ENCODE data around the gene PEX3. TPM values are rescaled to one million over a fixed set of nuclear protein-coding genes. Genes with fewer than 3 reads are reported as not detected.

The PEX3 gene
- total RNA-seq, 3 donors from 2014 or later, result 22.3 to 26.5 (median 25.5) TPM

GRCh38 chr6:143529095-143529494 lies 78.5 kb downstream of the PEX3 start:
- no peak overlapping the region for H3K4me3 Mint-ChIP-seq
- peaks cover 14% of the 10 kb centered on the region for H3K4me1 Mint-ChIP-seq (ENCODE audit: low read depth)
- H3K36me3 Mint-ChIP-seq (ENCODE audit: insufficient read depth), result no peaks in the 10 kb centered on the region
- no peaks in the 10 kb centered on the region for H3K9me3 Mint-ChIP-seq
- no peaks in the 10 kb centered on the region for H3K27me3 Mint-ChIP-seq (ENCODE audit: low read depth)
- no peak for DNase-seq
- ATAC-seq, result peak in 1 of 2 donors; percentile 44

- no peaks in the 10 kb centered on the region for H3K36me3 Mint-ChIP-seq (ENCODE audit: insufficient read depth)
- H3K4me1 Mint-ChIP-seq (ENCODE audit: low read depth), result peaks cover 19% of the 10 kb centered on the region
- DNase-seq, result no peak
- H3K27me3 Mint-ChIP-seq (ENCODE audit: low read depth), result no peaks in the 10 kb centered on the region
- H3K4me3 Mint-ChIP-seq, result no peak overlapping the region
- ATAC-seq, result no peak
- H3K9me3 Mint-ChIP-seq, result no peaks in the 10 kb centered on the region
These were observed 81.3 kb downstream of the PEX3 start for GRCh38 chr6:143531720-143532499.

DNA sequence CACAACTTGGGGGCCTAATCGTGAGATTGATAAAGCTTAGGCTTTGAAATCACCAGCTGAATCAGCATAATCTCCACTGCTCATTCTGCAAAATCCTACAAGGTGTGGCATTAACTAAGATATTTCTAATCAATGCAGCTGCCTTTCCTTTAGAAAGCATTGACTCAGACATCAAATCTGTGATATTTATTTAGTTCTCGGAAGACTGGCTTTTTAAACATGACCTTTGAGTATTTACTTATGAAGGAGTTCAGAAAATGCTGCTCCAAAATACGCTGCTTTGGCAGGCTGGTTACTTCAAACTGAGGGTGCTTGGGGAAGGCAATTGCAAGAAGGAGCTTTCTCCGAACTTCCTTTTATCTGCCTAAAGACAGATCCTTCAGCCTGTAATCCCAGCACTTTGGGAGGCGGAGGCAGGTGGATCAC lies 84.6 kb downstream of the PEX3 start:
- ATAC-seq (no peak), DNase-seq (no peak)
- Mint-ChIP-seq H3K27me3 (ENCODE audit: low read depth) (no peaks in the 10 kb centered on the region), H3K36me3 (ENCODE audit: insufficient read depth) (no peaks in the 10 kb centered on the region), H3K4me1 (ENCODE audit: low read depth) (peaks cover 30% of the 10 kb centered on the region), H3K4me3 (peak overlapping the region; percentile 16), H3K9me3 (no peaks in the 10 kb centered on the region)

DNA sequence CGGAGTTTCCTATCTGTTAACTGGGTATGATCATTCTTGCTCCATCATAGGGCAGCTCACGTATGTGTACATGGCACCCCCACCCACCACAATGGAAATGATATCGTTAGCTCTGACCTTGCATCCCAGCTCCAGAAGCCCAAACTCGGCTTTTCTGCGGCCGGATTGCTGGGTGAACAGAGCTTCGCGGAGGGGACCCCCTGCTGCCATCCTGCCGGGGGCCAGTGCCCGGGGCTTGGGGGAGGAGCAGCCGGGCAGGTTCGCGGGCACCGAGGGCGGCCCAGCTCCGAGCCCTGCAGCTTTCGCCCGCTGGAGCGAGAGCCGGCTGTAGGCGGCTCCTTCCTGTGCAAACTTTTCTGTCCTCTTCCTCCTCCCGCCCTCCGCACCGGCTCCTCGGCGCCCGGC lies 85.9 kb downstream of the PEX3 start:
- Mint-ChIP-seq H3K27me3 (ENCODE audit: low read depth) (no peaks in the 10 kb centered on the region), H3K4me1 (ENCODE audit: low read depth) (peaks cover 39% of the 10 kb centered on the region), H3K36me3 (ENCODE audit: insufficient read depth) (no peaks in the 10 kb centered on the region), H3K9me3 (no peaks in the 10 kb centered on the region), H3K4me3 (peak overlapping the region; percentile 79)
- DNase-seq (peak; percentile 27), ATAC-seq (peak; percentile 77 to 78)

DNA sequence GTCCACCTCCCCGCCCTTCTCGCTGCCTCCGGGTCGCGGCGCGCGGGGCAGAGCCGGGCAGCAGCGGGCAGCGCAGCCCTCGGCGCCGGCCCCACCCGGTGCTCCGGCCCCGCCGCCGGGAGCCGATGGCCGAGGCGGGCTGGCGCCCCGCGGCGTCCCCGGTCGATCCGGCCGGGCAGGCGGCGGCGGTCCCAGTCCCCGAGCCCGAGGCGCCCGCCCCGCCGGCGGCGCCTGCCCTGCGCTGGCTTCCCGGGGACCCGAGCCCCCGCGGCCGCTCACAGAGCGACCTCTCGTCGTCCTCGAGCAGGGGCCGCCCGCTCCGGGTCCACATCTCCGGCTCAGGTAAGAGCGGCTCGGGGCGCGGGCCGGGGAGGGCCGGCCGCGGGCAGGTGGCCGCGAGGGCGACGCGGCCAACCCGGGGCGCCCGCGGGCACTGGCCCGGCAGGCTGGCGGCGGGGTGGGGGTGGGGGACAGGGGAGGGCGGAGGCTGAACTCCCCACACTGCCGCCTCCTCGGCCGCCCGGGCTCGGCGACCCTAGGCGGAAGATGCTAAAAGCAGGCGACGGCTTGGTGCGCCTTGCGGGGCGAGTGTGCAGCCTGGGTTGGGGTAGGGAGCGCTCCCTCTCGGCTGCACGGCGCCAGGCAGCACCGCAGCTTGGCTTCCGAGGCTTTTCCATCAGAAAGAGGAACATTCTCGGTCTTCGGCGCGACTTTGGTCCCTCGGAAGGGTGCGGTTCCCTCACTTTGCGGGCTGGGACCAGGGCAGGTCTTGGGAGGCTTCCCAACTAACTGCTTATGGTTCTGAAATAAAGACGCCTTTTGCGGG lies 86.5 kb downstream of the PEX3 start:
- ATAC-seq, result peak; percentile 73 to 75
- Mint-ChIP-seq H3K4me1 (ENCODE audit: low read depth) (peaks cover 45% of the 10 kb centered on the region), H3K27me3 (ENCODE audit: low read depth) (no peaks in the 10 kb centered on the region), H3K4me3 (peak overlapping the region; percentile 84), H3K36me3 (ENCODE audit: insufficient read depth) (no peaks in the 10 kb centered on the region), H3K9me3 (no peaks in the 10 kb centered on the region)
- DNase-seq, result peak; percentile 55

DNA sequence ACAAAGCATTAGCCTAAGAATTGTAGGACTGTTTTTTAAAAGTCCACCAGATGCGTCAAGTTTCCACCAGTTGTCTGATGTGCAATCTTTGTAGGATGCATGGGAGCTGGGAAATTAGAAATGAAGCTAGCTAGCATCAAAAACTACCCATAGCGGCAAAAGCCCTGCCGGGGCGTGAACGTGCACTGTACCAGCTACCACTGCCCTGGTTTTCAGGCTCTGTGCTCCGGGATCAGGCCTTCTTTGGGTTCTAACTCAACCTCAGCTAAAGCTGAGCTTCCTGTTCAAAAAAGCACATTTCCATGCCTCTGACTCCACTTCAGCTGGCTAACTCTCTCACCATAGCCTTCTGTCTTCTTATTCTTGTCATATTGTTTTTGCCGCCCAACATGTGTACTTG lies 87.8 kb downstream of the PEX3 start:
- Mint-ChIP-seq H3K27me3 (ENCODE audit: low read depth) (no peaks in the 10 kb centered on the region), H3K4me1 (ENCODE audit: low read depth) (peaks cover 58% of the 10 kb centered on the region), H3K9me3 (no peaks in the 10 kb centered on the region), H3K4me3 (peak overlapping the region; percentile 84), H3K36me3 (ENCODE audit: insufficient read depth) (no peaks in the 10 kb centered on the region)
- no peak for DNase-seq
- no peak for ATAC-seq

- Mint-ChIP-seq H3K4me3 (peak overlapping the region; percentile 84), H3K27me3 (ENCODE audit: low read depth) (no peaks in the 10 kb centered on the region), H3K9me3 (no peaks in the 10 kb centered on the region), H3K4me1 (ENCODE audit: low read depth) (peaks cover 63% of the 10 kb centered on the region), H3K36me3 (ENCODE audit: insufficient read depth) (no peaks in the 10 kb centered on the region)
- ATAC-seq (no peak), DNase-seq (no peak)
These were observed 88.5 kb downstream of the PEX3 start for GRCh38 chr6:143539106-143539505.

- Mint-ChIP-seq H3K27me3 (ENCODE audit: low read depth) (no peaks in the 10 kb centered on the region), H3K4me1 (ENCODE audit: low read depth) (peaks cover 69% of the 10 kb centered on the region), H3K36me3 (ENCODE audit: insufficient read depth) (no peaks in the 10 kb centered on the region), H3K9me3 (no peaks in the 10 kb centered on the region), H3K4me3 (peak overlapping the region; percentile 84)
- no peak for ATAC-seq
- no peak for DNase-seq
These were observed 89.1 kb downstream of the PEX3 start for GRCh38 chr6:143539734-143540133.

DNA sequence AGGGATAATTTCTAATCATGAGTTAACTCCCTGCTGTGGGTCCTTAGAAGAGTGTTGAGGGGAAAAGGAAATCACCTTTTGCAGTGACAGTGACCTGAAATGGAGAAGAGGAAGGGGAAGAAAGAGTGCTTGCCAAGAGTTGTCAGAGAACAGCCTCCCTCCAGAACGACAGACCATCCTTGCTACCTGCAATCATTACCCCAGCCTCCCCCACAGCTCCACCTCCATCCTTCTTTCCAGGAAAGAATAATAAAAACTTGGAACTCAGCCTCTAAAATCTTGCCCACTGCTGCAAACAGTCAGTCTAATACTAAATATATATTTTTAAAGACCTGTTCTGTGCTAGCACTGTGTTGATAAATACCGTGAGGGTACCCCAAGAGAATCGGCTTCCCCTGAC lies 89.6 kb downstream of the PEX3 start:
- no peak for DNase-seq
- H3K4me1 Mint-ChIP-seq (ENCODE audit: low read depth), result peaks cover 74% of the 10 kb centered on the region
- H3K36me3 Mint-ChIP-seq (ENCODE audit: insufficient read depth), result no peaks in the 10 kb centered on the region
- H3K4me3 Mint-ChIP-seq, result peak overlapping the region; percentile 84
- no peak for ATAC-seq
- H3K9me3 Mint-ChIP-seq, result no peaks in the 10 kb centered on the region
- H3K27me3 Mint-ChIP-seq (ENCODE audit: low read depth), result no peaks in the 10 kb centered on the region

Other genes starting within 250 kb of the PEX3 start
- 10 to 100 TPM; 28.8 to 30.9 (median 29.3) TPM for gene ADAT2, start 110 bp upstream of the PEX3 start, total RNA-seq
- gene FUCA2, start 60.9 kb downstream of the PEX3 start, total RNA-seq, result 1 to 10 TPM; 5.2 to 5.6 (median 5.5) TPM
- 10 to 100 TPM; 25.7 to 33.4 (median 26.2) TPM for gene PHACTR2, start 227.2 kb downstream of the PEX3 start, total RNA-seq

All from activated T-cell treated with anti-CD3 and anti-CD28 coated beads, Interleukin-2, amount 50 U/mL, for 4 hours (primary cell).